H1 (cell line): ENCODE results near the gene FGFRL1. TPM values are rescaled to one million over a fixed set of nuclear protein-coding genes. Genes with fewer than 3 reads are reported as not detected.

ENCODE experiments used
- CTCF ChIA-PET: fragments of 300-600 bp; sonication (Branson Sonifier 250); formaldehyde crosslinking; loops from one replicate; lab custom pipeline; 2021; ENCODE audit not compliant: partially characterized antibody; lab: Charles Lee
- POLR2A ChIA-PET: fragments of 300-600 bp; sonication (Branson Sonifier 250); formaldehyde crosslinking; loops from one replicate; lab custom pipeline; 2021; ENCODE audit warnings: inconsistent platforms; ENCODE audit not compliant: partially characterized antibody; lab: Charles Lee
- DNase-seq, 2 experiments: peaks; one replicate each; pipeline versions ENCODE4 v3.0.0 to v3.0.0-alpha.2; 2010 to 2022; ENCODE audit warnings: low spot score in 2 of 2, low read depth in 1 of 2, mixed read lengths in 1 of 2
- FAIRE-seq: peaks from 2 replicates; lab custom pipeline; 2011; peaks lifted over from hg19 to GRCh38; lab: Jason Lieb, UNC
- H2AFZ ChIP-seq: 2 replicates; pipeline ENCODE4 v1.8.1; 2012; ENCODE audit warnings: low read length, inconsistent platforms
- H2AK5ac ChIP-seq: 2 replicates; pipeline ENCODE4 v1.6.1; 2013; ENCODE audit warnings: low read depth, low read length
- H2BK120ac ChIP-seq: replicated peaks from 2 replicates; pipeline ENCODE3; 2013; ENCODE audit warnings: low read depth, low read length, inconsistent platforms
- H2BK12ac ChIP-seq: 2 replicates; pipeline ENCODE4 v1.6.1; 2013; ENCODE audit warnings: low read depth, low read length
- H2BK15ac ChIP-seq: 2 replicates; pipeline ENCODE4 v1.6.1; 2013; ENCODE audit warnings: low read length
- H2BK20ac ChIP-seq: 2 replicates; pipeline ENCODE4 v1.6.1; 2013; ENCODE audit warnings: low read length
- H2BK5ac ChIP-seq: 2 replicates; pipeline ENCODE4 v1.6.1; 2013; ENCODE audit warnings: low read depth, low read length
- H3K14ac ChIP-seq: 2 replicates; pipeline ENCODE4 v1.6.1; 2013; ENCODE audit warnings: inconsistent platforms; ENCODE audit not compliant: insufficient read length
- H3K18ac ChIP-seq: 2 replicates; pipeline ENCODE4 v1.6.1; 2013; ENCODE audit warnings: low read length; ENCODE audit errors: extremely low read depth
- H3K23ac ChIP-seq: 2 replicates; pipeline ENCODE4 v1.6.1; 2013; ENCODE audit warnings: inconsistent platforms; ENCODE audit not compliant: insufficient read length
- H3K23me2 ChIP-seq: 2 replicates; pipeline ENCODE4 v1.6.1; 2013; ENCODE audit warnings: low read depth, low read length
- H3K27ac ChIP-seq: 2 replicates; pipeline ENCODE4 v1.6.1; 2011; ENCODE audit warnings: low read depth, low read length, inconsistent platforms
- H3K27me3 ChIP-seq, 4 experiments: replicated peaks in 1 of 4; 1 replicate in 1 of 4; 2 replicates in 3 of 4; pipeline versions ENCODE4 v1.6.1 to v1.8.1; 2011 to 2013; ENCODE audit warnings: low read length in 3 of 4, mild to moderate bottlenecking in 3 of 4, inconsistent platforms in 2 of 4, mixed read lengths in 2 of 4, moderate library complexity in 1 of 4; ENCODE audit not compliant: control insufficient read depth in 3 of 4, insufficient read depth in 3 of 4; ENCODE audit errors: extremely low read depth in 1 of 4
- H3K36me3 ChIP-seq, 4 experiments: 2 replicates each; pipeline versions ENCODE4 v1.6.1 to v1.8.1; 2011 to 2013; ENCODE audit warnings: mild to moderate bottlenecking in 4 of 4, low read length in 3 of 4, moderate library complexity in 2 of 4, control low read depth in 1 of 4, inconsistent platforms in 1 of 4; ENCODE audit not compliant: insufficient read depth in 4 of 4, control insufficient read depth in 2 of 4
- H3K4ac ChIP-seq: replicated peaks from 2 replicates; pipeline ENCODE3; 2013; ENCODE audit warnings: low read length, low read depth, mixed read lengths, inconsistent platforms; ENCODE audit not compliant: insufficient read length
- H3K4me1 ChIP-seq, 4 experiments: replicated peaks in 1 of 4; 1 replicate in 1 of 4; 2 replicates in 3 of 4; pipeline versions ENCODE4 v1.6.1 to v1.8.1; 2011 to 2013; ENCODE audit warnings: low read length in 3 of 4, inconsistent platforms in 2 of 4, mixed read lengths in 1 of 4; ENCODE audit not compliant: insufficient read depth in 4 of 4, control insufficient read depth in 3 of 4
- H3K4me2 ChIP-seq, 2 experiments: 2 replicates each; pipeline versions ENCODE4 v1.6.1 to v1.8.1; 2011 to 2013; ENCODE audit warnings: low read depth in 2 of 2, low read length in 2 of 2, control low read depth in 1 of 2, inconsistent platforms in 1 of 2, mild to moderate bottlenecking in 1 of 2; ENCODE audit not compliant: insufficient read depth in 1 of 2
- H3K4me3 ChIP-seq, 4 experiments: fragments of 200-600, 300-600 bp in 1 of 4; sonication (generic), shearing (Covaris generic), sonication (Bioruptor Twin) in 1 of 4; 2 replicates each; pipeline versions ENCODE4 v1.5.1 to v1.8.1; 2011 to 2016; ENCODE audit warnings: low read length in 4 of 4, low read depth in 3 of 4, control low read depth in 2 of 4, inconsistent platforms in 2 of 4, mild to moderate bottlenecking in 2 of 4, mixed read lengths in 1 of 4, moderate library complexity in 1 of 4; ENCODE audit not compliant: insufficient read depth in 2 of 4; ENCODE audit errors: extremely low read depth in 1 of 4
- H3K56ac ChIP-seq: replicated peaks from 2 replicates; pipeline ENCODE3; 2013; ENCODE audit warnings: low read depth, mild to moderate bottlenecking, mixed read lengths, low read length, inconsistent platforms; ENCODE audit not compliant: insufficient read length
- H3K79me1 ChIP-seq: 2 replicates; pipeline ENCODE4 v1.6.1; 2013; ENCODE audit warnings: low read depth, low read length, control low read depth
- H3K79me2 ChIP-seq, 2 experiments: 2 replicates each; pipeline versions ENCODE4 v1.6.1 to v1.8.1; 2012 to 2013; ENCODE audit warnings: low read length in 2 of 2, mild to moderate bottlenecking in 2 of 2, inconsistent platforms in 1 of 2; ENCODE audit not compliant: insufficient read depth in 2 of 2, control insufficient read depth in 1 of 2
- H3K9ac ChIP-seq, 4 experiments: replicated peaks in 1 of 4; 1 replicate in 1 of 4; 2 replicates in 3 of 4; pipeline versions ENCODE4 v1.6.1 to v1.8.1; 2011 to 2013; ENCODE audit warnings: low read depth in 3 of 4, low read length in 3 of 4, control low read depth in 2 of 4, mild to moderate bottlenecking in 2 of 4, moderate library complexity in 2 of 4, inconsistent platforms in 1 of 4; ENCODE audit errors: extremely low read depth in 1 of 4
- H3K9me3 ChIP-seq, 2 experiments: 2 replicates each; pipeline versions ENCODE4 v1.6.1 to v1.8.1; 2012 to 2013; ENCODE audit warnings: mild to moderate bottlenecking in 2 of 2, moderate library complexity in 2 of 2, control low read depth in 1 of 2, inconsistent platforms in 1 of 2, low read depth in 1 of 2, low read length in 1 of 2, mixed read lengths in 1 of 2; ENCODE audit not compliant: insufficient read depth in 2 of 2
- H4K20me1 ChIP-seq, 2 experiments: replicated peaks in 1 of 2; 2 replicates each; pipeline versions ENCODE3 to v1.8.1; 2011 to 2013; ENCODE audit warnings: inconsistent platforms in 2 of 2, low read length in 2 of 2, mild to moderate bottlenecking in 1 of 2; ENCODE audit not compliant: insufficient read depth in 2 of 2, control insufficient read depth in 1 of 2
- H4K5ac ChIP-seq: 2 replicates; pipeline ENCODE4 v1.6.1; 2013; ENCODE audit warnings: low read length, low read depth, mixed read lengths, inconsistent platforms; ENCODE audit not compliant: insufficient read length
- H4K8ac ChIP-seq: 2 replicates; pipeline ENCODE4 v1.8.0; 2013; ENCODE audit warnings: mild to moderate bottlenecking, moderate library complexity, low read length, inconsistent platforms; ENCODE audit not compliant: insufficient read depth; ENCODE audit errors: extremely low read depth
- H4K91ac ChIP-seq: replicated peaks from 2 replicates; pipeline ENCODE3; 2013; ENCODE audit warnings: low read length, mixed read lengths, inconsistent platforms; ENCODE audit not compliant: insufficient read length
- CBX5 ChIP-seq: fragments of 300-800, 300-1000 bp; sonication (generic); IDR thresholded peaks from 2 replicates; pipeline ENCODE4 v1.7.1; 2016; ENCODE audit warnings: antibody characterized with exemption, low read length, low read depth
- CHD2 ChIP-seq: IDR thresholded peaks from 2 replicates; pipeline ENCODE4 v1.6.1; 2012; ENCODE audit warnings: low read length, improper control_type of control experiment
- EGR1 ChIP-seq: IDR thresholded peaks from 2 replicates; pipeline ENCODE4 v1.6.1; 2011; ENCODE audit warnings: low read depth, low read length, borderline replicate concordance
- HDAC2 ChIP-seq, 2 experiments: fragments of 300-600 bp in 1 of 2; sonication (generic) in 1 of 2; IDR thresholded peaks; 2 replicates each; pipeline ENCODE4 v1.6.1; 2011 to 2012; ENCODE audit warnings: low read depth in 2 of 2, low read length in 2 of 2, mild to moderate bottlenecking in 2 of 2, moderate library complexity in 2 of 2, borderline replicate concordance in 1 of 2, inconsistent platforms in 1 of 2
- JUN ChIP-seq: IDR thresholded peaks from 2 replicates; pipeline ENCODE4 v1.6.1; 2011; ENCODE audit warnings: low read depth, mild to moderate bottlenecking, improper control_type of control experiment, low read length
- NRF1 ChIP-seq: IDR thresholded peaks from 2 replicates; pipeline ENCODE4 v1.6.1; 2011; ENCODE audit warnings: mild to moderate bottlenecking, low read depth, low read length, improper control_type of control experiment
- PHF8 ChIP-seq: fragments of 200-600 bp; sonication (generic); conservative IDR thresholded peaks from 2 replicates; pipeline ENCODE4 v1.7.1; 2012; ENCODE audit warnings: low read depth, mild to moderate bottlenecking, inconsistent platforms, low read length, moderate library complexity
- POU5F1 ChIP-seq: IDR thresholded peaks from 2 replicates; pipeline ENCODE4 v1.6.1; 2011; ENCODE audit warnings: low read depth, mild to moderate bottlenecking, low read length, moderate library complexity
- TAF1 ChIP-seq: IDR thresholded peaks from 2 replicates; pipeline ENCODE4 v1.6.1; 2011; ENCODE audit warnings: mild to moderate bottlenecking, low read depth, low read length
- WGBS, 2 experiments: shearing (Covaris generic) in 1 of 2; methylation state at CpG; one replicate each; pipeline versions ENCODE4 v1.1.6 to v1.1.7; 2013 to 2015; ENCODE audit warnings: low lambda C conversion rate in 2 of 2, mixed read lengths in 2 of 2, inconsistent platforms in 1 of 2, low coverage in 1 of 2, missing lambda C conversion rate in 1 of 2; ENCODE audit not compliant: insufficient replicate concordance in 2 of 2, insufficient coverage in 1 of 2, insufficient read length in 1 of 2; ENCODE audit errors: extremely low coverage in 1 of 2, missing lambda C conversion rate in 1 of 2; 5-methylcytosine and 5-hydroxymethylcytosine counted together
- polyA plus RNA-seq, 7 experiments: library from polyadenylated mRNA; depleted of rRNA in 3 of 7; stranded (reverse) in 5 of 7; unstranded in 2 of 7; fragments of >200 nt in 5 of 7; fragments of 200-250 nt in 2 of 7; gene quantifications; 1 replicate in 5 of 7; 2 replicates in 1 of 7; 4 replicates in 1 of 7; pipeline versions ENCODE4 v1.2.1 to v1.2.3, GENCODE V29; 2011 to 2013; ENCODE audit warnings: missing spikeins in 2 of 7, mixed read lengths in 2 of 7
- total RNA-seq: library from RNA; stranded (reverse); fragmentation: NEBNext Ultra II Directional; extraction: Animal tissue kit (Norgen Biotek cat#: 25700); gene quantifications from 2 replicates; pipeline ENCODE4 v1.2.1, GENCODE V29; 2021
- TF ChIP-seq, protein P1 (sequence below): IDR thresholded peaks from 2 replicates; pipeline ENCODE4 v1.6.1; 2012; ENCODE audit warnings: inconsistent platforms
- TF ChIP-seq, protein P2 (sequence below): IDR thresholded peaks from 2 replicates; pipeline ENCODE4 v1.6.1; 2012; ENCODE audit warnings: inconsistent platforms

FGFRL1 gene
- total and polyA plus RNA-seq, 2 of the 8 experiments (the other 6 are each of a cell fraction or from before 2014, with no cell fraction given) = 18.9 to 34.6 TPM

GRCh38 chr4:1028574-1029220 lies 17.3 kb downstream of the FGFRL1 start:
- H3K56ac ChIP-seq = no peak overlapping the region
- no peak overlapping the region for H4K5ac ChIP-seq
- no peak overlapping the region for H2BK20ac ChIP-seq
- H3K79me2 ChIP-seq = no peaks in the 10 kb centered on the region
- peaks cover 0 to 9% (median 8%) of the 10 kb centered on the region in 4 experiments; a peak in 5 of 8 replicates for H3K36me3 ChIP-seq
- H4K8ac ChIP-seq = no peak overlapping the region; the same call in 1 of the 2 replicates
- peaks cover 0 to 14% of the 10 kb centered on the region in 2 experiments for H4K20me1 ChIP-seq
- H3K9ac ChIP-seq = no peak overlapping the region
- H3K4me2 ChIP-seq = no peak overlapping the region
- H2BK5ac ChIP-seq = no peak overlapping the region
- no peak overlapping the region for H3K18ac ChIP-seq
- DNase-seq (no peak), FAIRE-seq (no peak)
- no peaks in the 10 kb centered on the region for H3K79me1 ChIP-seq
- H3K27me3 ChIP-seq = 0 out of 7 replicates have a peak, but pooled peaks cover 0 to 5% (median 0%) of the 10 kb centered on the region in 4 experiments
- H3K4me1 ChIP-seq = peaks cover 0 to 12% (median 4%) of the 10 kb centered on the region in 4 experiments; a peak in 4 of 7 replicates
- H3K23ac ChIP-seq = no peak overlapping the region
- no peak overlapping the region for H4K91ac ChIP-seq
- no peaks in the 10 kb centered on the region for H3K9me3 ChIP-seq
- no peak overlapping the region for H2BK120ac ChIP-seq
- no peak overlapping the region for H3K14ac ChIP-seq
- ChIA-PET POLR2A (no interaction called here), CTCF (interaction anchor here (0.6 to 2.1 kb wide), 2 partner anchors 9 to 661 kb away, joined by 4 to 6 read pairs; no protein-coding TSS in a partner anchor)
- H3K27ac ChIP-seq = no peak overlapping the region
- no peak overlapping the region for H2BK12ac ChIP-seq
- no peak overlapping the region for H2AFZ ChIP-seq
- 0 out of 2 replicates have a peak overlapping the region, but pooled peaks have one; percentile 75 for H2AK5ac ChIP-seq
- no peak overlapping the region for H2BK15ac ChIP-seq
- H3K4ac ChIP-seq = no peak overlapping the region
- no peak overlapping the region for H3K4me3 ChIP-seq
- 91% methylated on average over 32 of the region's 36 CpGs; no CpG with 5 or more reads in 1 of the 2 experiments for WGBS, 2 experiments
- no peaks in the 10 kb centered on the region; the same call in 1 of the 2 replicates for H3K23me2 ChIP-seq
- TF ChIP-seq POU5F1 (no peak), PHF8 (no peak), EGR1 (no peak), TAF1 (no peak), JUN (no peak), CBX5 (no peak), HDAC2 (IDR thresholded peaks at IDR 0.05; ENCODE audit: borderline replicate concordance in 1 of 2, low read depth in 2 of 2, low read length in 2 of 2) (no peak), CHD2 (no peak), NRF1 (no peak)
- TF ChIP-seq, protein P1, sequence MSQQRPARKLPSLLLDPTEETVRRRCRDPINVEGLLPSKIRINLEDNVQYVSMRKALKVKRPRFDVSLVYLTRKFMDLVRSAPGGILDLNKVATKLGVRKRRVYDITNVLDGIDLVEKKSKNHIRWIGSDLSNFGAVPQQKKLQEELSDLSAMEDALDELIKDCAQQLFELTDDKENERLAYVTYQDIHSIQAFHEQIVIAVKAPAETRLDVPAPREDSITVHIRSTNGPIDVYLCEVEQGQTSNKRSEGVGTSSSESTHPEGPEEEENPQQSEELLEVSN = peak; percentile 86
- TF ChIP-seq, protein P2, sequence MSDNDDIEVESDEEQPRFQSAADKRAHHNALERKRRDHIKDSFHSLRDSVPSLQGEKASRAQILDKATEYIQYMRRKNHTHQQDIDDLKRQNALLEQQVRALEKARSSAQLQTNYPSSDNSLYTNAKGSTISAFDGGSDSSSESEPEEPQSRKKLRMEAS = peak; percentile 73
